DMS79 treated with DMSO at 0.1 percent for 48 hours (cell line): ENCODE data around the gene NRSN2.

ENCODE experiments used
- DNase-seq: peaks from one replicate; lab custom pipeline; 2025; lab: John Stamatoyannopoulos, UW

NRSN2 gene

GRCh38 chr20:397432-398237, 50.7 kb downstream of the NRSN2 start:
- no peak for DNase-seq

- no peak for DNase-seq
These were observed 52.3 kb downstream of the NRSN2 start for GRCh38 chr20:399182-399707.

GRCh38 chr20:400128-400453, 53.2 kb downstream of the NRSN2 start:
- no peak for DNase-seq

- DNase-seq = no peak
These were observed 53.8 kb downstream of the NRSN2 start for GRCh38 chr20:400454-401275.

GRCh38 chr20:401682-402495, 55.0 kb downstream of the NRSN2 start:
- no peak for DNase-seq

- no peak for DNase-seq
These were observed 55.6 kb downstream of the NRSN2 start for GRCh38 chr20:402496-402885.

GRCh38 chr20:402898-403581, 56.1 kb downstream of the NRSN2 start:
- no peak for DNase-seq

- no peak for DNase-seq
These were observed 56.7 kb downstream of the NRSN2 start for GRCh38 chr20:403582-403957.

GRCh38 chr20:404088-404487, 57.2 kb downstream of the NRSN2 start:
- no peak for DNase-seq
